Myocyte (in vitro differentiated cells): ENCODE data around the gene MSL3B.

ENCODE experiments used
- DNase-seq: peaks from one replicate; pipeline ENCODE4 v3.0.0-alpha.2; 2012; ENCODE audit warnings: low read depth

MSL3B gene

DNA sequence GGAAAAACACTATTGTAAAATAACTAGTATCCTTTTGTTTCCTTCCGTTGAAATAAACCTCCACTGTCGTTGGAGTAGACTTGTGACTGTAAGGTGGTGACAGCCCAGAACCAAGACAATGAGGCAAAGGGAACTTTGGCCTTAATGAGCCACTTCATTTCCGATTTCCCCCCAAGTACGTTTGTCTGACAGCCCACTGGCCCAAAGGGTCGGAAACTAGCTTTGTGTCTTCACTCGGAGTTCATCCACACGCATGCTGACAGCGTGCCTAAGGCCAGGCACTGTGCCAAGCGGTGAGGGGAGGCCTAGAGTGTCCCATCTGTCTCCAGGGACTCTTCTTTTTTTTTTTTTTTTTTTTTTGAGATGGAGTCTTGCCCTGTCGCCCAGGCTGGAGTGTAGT, 34.8 kb downstream of the MSL3B start:
- DNase-seq, result no peak

DNA sequence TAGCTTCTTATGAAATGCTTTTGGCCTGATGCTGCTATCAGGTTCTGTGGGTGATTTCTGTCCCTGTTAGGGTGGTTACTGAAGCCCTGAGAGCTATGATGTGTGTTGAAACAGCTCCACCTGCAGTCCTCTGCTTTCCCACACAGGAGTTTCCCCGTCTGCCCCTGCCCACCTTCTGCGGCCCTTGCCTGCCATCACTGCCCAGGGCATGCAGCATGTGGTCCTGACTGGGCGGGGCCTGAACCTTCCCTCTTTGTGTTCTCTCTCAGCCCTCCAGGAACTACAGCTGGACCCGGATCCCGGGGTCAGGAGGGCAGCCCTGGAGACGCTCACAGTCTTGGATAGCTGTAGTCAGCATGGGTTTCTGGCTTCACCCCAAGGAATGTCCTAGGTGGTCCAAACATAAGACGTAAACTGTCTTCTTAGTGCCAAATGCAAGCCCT, 35.3 kb downstream of the MSL3B start:
- DNase-seq, result peak; percentile 12

DNA sequence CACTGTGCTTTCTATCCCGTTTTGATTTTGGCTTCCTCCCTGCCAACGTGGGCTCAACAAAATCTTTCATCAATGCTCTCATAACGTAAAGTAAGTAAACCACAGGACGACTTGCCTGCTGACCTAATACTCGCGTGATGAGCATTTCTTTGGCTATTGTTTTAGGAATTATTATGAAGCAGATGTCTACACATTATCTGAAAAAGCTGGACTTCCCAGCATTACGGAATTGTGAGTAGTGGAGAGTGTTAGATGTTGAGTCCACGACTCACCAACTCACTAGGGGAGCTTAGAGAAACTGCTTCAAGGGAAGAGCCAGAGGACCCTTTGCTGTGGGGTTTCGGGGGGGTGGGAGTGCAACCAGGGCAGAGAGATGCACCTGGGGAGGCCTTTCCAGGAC, 35.8 kb downstream of the MSL3B start:
- DNase-seq, result no peak

DNA sequence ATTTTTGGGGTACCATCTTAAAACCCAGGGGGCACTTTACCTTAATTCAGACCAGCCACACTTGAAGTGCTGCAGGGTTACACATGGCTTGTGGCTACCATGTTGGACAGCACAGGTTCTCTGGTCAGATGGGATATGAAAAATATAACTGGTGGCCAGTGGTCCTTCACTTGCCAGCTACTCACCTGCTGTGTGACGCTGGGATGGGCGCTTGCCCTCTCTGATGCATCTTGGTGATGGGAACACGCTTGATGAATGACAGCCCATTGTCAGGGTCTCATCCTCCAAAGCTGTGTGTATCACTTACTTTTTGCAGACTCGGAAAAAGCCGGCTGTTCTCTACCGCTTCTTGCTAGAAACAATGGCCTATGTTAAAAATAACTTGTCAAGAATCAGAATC, 36.3 kb downstream of the MSL3B start:
- DNase-seq, result no peak

DNA sequence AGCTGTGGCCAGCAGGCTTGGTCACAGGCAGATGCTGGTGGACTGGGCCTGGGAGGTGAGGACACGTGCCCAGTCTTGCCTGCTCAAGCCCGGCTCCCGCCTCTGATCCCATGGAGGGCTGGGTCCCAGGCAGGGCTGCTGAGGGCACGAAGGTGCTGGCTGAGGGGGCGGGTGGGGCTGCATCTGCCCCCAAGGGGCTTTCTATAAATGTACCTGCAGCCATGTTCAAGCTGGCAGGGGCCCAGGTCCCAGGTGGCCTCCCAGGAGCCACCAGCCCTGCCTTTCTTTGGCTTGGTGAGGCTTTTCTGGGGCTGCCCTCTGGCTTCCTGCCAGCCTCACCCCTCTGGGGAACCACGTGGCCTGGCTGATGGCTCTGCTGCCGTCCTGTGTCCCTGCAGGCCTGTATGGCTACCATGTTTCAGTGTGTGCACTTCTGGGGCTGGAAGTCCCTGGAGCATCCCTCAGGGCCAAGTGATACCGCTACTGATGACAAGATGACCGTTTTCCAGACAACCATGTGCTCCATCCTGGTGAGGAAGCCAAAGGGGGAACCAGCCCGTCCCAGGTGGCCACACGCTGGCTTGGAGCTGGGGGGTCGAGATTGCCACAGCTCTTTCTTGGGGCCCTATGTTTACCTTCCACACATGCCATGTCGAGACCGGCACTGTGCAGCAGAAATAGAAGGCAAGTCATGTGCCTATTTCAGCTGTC, 37.0 kb downstream of the MSL3B start:
- no peak for DNase-seq

GRCh38 chr2:233830111-233830802, 37.9 kb downstream of the MSL3B start:
- DNase-seq, result no peak

- no peak for DNase-seq
Observed at GRCh38 chr2:233829193-233830110, 38.7 kb downstream of the MSL3B start.

DNA sequence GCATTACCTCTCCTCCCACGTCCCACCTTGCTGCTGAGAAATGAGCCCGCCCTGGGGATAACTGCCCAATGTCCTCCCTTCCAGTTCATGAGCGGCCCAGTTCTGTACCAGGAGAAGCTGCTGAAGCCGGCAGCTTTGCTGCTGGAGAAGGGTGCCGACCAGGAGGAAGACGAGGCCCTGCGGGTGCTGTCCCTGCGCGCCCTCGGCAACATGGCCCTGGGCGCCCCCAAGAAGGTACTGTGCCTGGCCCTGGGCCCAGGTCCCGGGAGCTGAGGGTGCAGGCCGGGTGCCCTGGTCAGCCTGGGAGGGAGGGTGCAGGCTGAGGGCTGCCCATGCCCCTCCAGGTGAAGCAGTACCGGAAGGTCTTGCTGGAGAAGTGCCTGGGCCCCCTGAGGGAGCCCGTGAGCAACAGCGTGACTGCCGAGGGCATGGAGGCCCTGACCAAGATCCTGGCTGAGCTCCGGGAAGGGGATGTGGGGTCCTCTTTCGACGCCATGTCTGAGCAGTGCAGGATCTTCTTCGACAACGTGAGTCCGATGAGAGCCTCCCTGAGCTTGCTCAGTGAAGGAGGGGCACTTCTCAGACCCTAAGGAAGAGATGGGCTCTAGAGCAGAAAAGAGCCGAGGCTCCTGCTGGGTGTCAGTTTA, 39.5 kb downstream of the MSL3B start:
- no peak for DNase-seq

GRCh38 chr2:233824373-233824772, 43.8 kb downstream of the MSL3B start:
- DNase-seq, result no peak

DNA sequence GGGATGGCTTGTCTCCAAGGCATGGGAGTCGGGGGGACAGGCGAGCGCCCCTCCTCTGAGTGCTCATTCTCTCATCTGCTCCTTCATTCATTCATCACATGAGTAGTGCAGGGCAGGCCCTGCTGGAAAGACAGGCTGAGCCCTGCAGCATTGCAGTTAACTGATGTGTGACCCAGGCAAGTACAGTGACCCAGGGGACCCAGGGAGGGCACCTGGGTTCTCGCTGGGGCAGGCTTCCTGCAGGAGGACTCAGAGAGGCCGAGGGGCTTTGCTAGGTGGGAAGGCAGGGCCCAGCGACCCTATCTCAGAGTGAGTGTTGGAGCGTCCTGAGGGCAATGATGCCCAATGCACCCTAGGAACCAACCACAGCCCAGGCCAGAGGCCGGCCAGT, 44.5 kb downstream of the MSL3B start:
- no peak for DNase-seq

DNA sequence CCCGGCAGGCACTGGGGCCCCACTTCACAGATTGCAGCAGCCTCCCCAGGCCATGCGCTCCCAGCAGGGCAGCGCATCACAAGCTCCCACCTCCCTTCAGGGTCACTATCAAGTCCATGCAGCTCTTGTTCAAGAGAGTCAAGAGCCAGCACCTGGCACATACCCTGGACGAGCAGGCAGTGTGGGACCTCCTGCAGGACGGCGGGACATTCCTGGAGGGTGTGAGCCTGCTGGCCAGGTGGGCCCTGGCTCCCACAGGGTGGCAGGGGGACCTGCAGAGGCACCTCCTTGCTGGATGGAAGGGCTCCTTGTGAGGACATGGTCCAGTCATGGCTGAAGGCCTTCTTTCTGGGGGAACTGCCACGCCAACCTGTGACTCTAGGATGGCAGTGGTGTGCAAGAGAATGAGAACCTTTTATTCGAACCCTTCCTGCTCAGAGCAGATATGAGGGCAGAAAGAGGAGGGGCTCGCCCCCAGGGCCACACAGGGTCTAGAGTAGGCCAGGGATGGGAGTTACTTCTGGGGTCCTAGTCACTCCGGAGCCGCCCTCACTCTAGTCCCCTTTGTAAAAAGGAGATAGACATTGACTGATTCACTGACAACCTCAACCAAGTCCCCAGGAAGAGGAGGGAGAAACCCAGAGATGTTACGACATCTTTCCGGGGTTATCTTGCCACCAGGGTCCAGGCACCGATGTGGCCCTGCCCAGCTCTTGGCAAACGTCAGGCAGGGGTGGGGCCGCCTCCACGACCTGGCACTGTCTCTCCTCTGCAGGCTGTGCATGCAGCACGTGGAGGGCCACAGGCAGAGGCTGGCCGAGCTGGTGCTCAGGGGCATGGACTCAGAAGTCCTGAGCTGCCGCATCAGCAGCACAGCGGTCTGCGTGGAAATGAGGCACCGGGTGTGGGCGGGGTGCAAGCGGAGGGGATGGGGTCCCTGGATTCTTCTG, 45.1 kb downstream of the MSL3B start:
- DNase-seq, result no peak

DNA sequence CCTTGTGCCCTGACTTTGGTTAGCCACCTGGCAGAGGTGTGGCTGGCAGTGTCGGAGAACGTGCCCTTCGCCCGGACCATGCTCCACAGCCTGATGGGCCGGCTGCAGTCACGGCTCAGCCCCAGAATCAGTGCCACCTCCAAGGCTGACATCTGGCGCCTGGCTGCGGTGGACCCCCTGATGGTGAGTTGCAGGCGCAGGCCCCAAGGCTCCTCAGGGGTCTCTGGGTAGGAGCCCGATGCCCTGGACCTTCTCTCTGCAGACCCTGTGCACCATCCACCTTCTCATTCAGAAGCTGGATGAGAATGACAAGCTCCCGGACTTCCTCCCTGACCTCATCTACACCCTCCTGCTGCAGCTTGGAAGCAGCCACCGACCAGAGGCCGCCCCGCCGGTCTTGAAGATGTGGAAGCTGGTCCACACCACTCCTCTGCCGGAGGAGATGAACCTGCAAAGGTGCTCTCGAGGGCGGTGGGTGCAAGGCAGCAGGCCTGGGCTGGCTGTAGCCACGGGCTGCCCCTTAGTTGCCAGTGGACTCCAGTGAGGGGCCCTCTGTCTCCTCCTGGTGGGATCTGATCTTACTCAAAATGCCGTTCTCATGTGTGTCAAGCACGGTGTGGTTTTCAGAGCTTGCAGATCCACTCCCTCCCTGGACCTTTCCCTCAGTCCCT, 46.0 kb downstream of the MSL3B start:
- no peak for DNase-seq

- no peak for DNase-seq
Observed at GRCh38 chr2:233821709-233822100, 46.5 kb downstream of the MSL3B start.

DNA sequence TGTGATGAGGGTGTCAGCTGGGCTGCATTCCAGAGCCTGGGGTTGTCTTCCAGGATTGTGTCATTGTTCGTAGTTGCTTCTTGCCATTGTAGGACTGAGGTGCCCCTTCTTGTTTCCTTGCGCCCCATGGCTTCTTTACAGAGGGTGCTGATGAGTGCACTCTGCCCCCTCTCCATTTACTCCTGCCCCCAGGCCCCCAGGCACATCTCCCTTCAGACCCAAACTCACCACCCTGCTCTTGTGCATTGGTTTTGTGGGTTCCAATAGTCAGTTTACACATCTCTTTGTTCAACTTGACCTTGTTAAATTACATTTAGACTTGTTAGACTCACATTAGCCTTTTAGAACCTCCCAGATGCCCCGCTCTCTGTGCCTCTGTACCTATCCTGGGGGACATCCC, 47.0 kb downstream of the MSL3B start:
- no peak for DNase-seq

DNA sequence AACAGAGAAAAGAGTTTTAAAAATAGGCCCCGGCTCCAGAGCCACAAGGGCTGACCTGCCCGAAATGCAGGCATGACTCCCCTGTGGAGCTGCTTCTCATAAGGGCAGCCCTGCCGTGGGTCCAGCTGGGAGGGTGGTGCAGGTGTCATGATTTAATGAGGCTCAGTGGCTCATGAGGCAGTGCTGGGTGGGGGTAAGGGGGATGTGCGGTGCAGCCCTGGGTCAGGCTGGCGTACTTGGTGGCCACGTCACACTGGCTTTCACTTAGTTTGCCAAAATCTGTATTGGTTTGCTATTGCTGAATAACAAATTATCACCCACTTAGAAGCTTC, 47.4 kb downstream of the MSL3B start:
- no peak for DNase-seq

DNA sequence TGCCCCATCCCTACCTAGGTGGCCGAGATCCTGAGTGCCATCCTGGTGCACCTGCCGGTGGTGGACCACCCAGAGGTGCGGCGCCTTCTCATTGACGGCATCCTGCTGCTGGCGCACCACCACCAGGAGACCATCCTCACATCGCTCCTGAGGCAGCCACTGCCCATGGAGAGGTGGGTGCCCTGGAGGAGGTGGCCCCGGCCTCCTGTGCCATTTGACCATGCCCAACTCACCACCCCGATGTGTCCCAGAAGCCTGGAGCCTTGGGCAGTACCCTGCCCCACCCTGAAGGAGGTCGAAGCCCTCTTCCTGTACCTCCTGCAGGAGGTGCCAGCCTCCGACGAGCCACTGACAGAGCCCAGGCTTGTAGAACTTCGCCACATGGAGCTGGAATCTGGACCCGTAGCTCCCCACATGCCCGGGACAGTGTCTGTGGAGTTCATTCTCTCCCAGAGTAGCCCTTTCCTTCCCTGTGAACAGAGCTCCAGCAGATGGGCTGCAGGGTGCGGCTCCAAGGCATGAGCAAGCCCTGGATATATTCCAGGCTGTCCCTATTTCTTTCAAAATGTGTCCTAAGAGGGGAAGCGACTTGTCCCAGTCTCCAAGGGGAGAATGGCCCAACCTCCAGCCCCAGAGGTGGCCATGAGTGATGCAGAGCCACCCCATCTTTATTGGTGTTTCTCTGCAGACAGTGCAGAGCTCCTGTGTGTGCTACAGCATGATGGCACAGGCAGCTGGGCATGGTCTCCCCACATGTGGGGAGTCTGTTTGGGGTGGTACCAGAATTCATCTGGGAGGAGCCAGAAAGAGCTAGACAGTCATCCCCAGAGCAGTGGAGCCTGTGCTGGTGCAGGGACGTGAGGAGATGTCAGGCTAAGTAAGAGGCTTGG, 48.1 kb downstream of the MSL3B start:
- DNase-seq, result no peak

DNA sequence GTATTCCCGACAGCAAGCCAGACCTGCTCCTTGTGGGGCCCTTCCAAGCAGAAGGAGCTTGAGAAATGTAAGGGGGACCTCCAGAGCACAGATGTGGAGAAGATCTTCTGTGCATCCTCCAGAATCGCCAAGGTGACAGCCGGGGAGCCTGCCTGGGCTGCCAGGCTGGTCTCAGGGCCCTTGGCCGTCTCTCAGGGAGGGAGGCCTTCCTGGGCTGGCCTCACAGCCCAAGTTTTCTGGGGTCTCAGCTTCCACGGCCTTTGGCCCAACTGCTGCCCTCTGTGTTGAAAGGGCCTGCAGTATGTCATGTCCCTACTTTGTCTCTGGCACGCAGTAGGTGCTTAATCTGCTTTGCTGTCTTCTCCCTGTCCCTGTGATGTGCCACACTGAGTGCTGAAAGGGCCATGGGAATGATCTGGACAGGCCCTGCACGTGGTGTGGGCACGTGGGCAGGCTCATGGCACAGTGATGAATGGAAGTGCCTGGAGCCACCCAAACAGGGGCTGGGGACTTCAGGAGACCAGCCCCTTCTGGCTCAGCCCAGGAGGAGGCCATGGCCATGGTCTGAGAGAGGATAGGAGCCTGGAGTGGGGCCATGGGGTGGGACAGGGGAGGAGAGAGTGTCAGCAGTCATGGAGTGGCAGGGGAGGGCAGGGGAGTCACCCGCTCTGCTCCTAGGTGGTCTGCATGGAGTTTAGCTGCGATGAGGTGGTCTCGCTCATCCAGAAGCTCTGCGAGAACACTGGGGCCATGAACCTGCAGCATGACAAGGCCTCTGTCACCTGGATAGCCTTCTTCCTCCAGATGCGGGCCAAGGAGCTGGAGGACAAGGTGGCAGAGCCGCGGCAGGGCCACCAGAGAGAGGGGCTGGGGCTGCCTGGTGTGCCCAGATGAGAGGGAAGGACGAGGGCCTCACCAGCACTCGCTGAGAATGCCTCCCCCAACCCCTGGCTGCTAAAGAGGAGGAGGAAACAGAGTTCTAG, 49.3 kb downstream of the MSL3B start:
- DNase-seq, result no peak
